SK-N-MC (cell line): ENCODE data around the gene SRBD1.

ENCODE experiments used
- DNase-seq: peaks from one replicate; pipeline ENCODE4 v3.0.0-alpha.2; 2011; ENCODE audit warnings: low read depth, low spot score
- H3K27ac ChIP-seq: fragments of 200-600 bp; sonication (generic); 2 replicates; pipeline ENCODE4 v1.5.1; 2016; ENCODE audit warnings: mixed run types
- H3K36me3 ChIP-seq: fragments of 200-600 bp; sonication (generic); 2 replicates; pipeline ENCODE4 v1.6.1; 2017; ENCODE audit warnings: antibody characterized with exemption, low read length, mixed read lengths; ENCODE audit not compliant: insufficient read depth
- H3K4me3 ChIP-seq: fragments of 200-600 bp; sonication (generic); 2 replicates; pipeline ENCODE4 v1.5.1; 2016
- H3K9ac ChIP-seq: fragments of 200-600 bp; sonication (generic); 2 replicates; pipeline ENCODE4 v1.8.0; 2017; ENCODE audit warnings: mixed run types, mixed read lengths; ENCODE audit not compliant: insufficient read length
- H3K9me3 ChIP-seq: fragments of 200-600 bp; sonication (generic); 2 replicates; pipeline ENCODE4 v1.6.1; 2017; ENCODE audit warnings: low read depth, mild to moderate bottlenecking, antibody characterized with exemption, low read length, moderate library complexity, mixed read lengths
- EZH2 ChIP-seq: fragments of 200-600 bp; sonication (generic); IDR thresholded peaks from one replicate; pipeline ENCODE4 v1.6.1; 2017; ENCODE audit warnings: antibody characterized with exemption
- FOXP2 ChIP-seq: optimal IDR thresholded peaks from 2 replicates; pipeline ENCODE3; 2011; ENCODE audit warnings: mild to moderate bottlenecking, moderate library complexity; ENCODE audit not compliant: insufficient read depth; ENCODE audit errors: extremely low read length, control extremely low read depth
- POLR2AphosphoS5 ChIP-seq: IDR thresholded peaks from 2 replicates; pipeline ENCODE4 v1.6.1; 2012; ENCODE audit warnings: mild to moderate bottlenecking, low read depth, low read length, borderline replicate concordance

Gene SRBD1

GRCh38 chr2:45494275-45494977 is 116.6 kb downstream of the SRBD1 start:
- TF ChIP-seq EZH2, result no peak
- TF ChIP-seq POLR2AphosphoS5, result no peak
- TF ChIP-seq FOXP2, result no peak
- H3K9me3 ChIP-seq, result no peaks in the 10 kb centered on the region
- no peaks in the 10 kb centered on the region for H3K36me3 ChIP-seq
- DNase-seq, result peak; percentile 39
- H3K27ac ChIP-seq, result no peak overlapping the region
- H3K9ac ChIP-seq, result no peak overlapping the region
- H3K4me3 ChIP-seq, result no peak overlapping the region

- no peak overlapping the region for H3K9ac ChIP-seq
- H3K36me3 ChIP-seq, result no peaks in the 10 kb centered on the region
- TF ChIP-seq POLR2AphosphoS5, result no peak
- TF ChIP-seq EZH2, result no peak
- TF ChIP-seq FOXP2, result no peak
These were observed 126.1 kb downstream of the SRBD1 start for GRCh38 chr2:45484965-45485364.

GRCh38 chr2:45483997-45484396 is 127.1 kb downstream of the SRBD1 start:
- TF ChIP-seq POLR2AphosphoS5 (no peak), EZH2 (no peak), FOXP2 (no peak)
- H3K4me3 ChIP-seq, result no peak overlapping the region
- H3K27ac ChIP-seq, result no peak overlapping the region
- H3K9ac ChIP-seq, result no peak overlapping the region
- no peaks in the 10 kb centered on the region for H3K36me3 ChIP-seq
- no peak for DNase-seq
- H3K9me3 ChIP-seq, result no peaks in the 10 kb centered on the region

More at GRCh38 chr2:45484965-45485364, 126.1 kb downstream of the SRBD1 start:
- Histone ChIP-seq H3K9me3 (no peaks in the 10 kb centered on the region), H3K4me3 (no peak overlapping the region), H3K27ac (no peak overlapping the region)
- no peak for DNase-seq

GRCh38 chr2:45477546-45477945 is 133.5 kb downstream of the SRBD1 start:
- Histone ChIP-seq H3K36me3 (no peaks in the 10 kb centered on the region), H3K9me3 (no peaks in the 10 kb centered on the region), H3K4me3 (no peak overlapping the region), H3K9ac (no peak overlapping the region), H3K27ac (no peak overlapping the region)
- TF ChIP-seq POLR2AphosphoS5, result no peak
- TF ChIP-seq FOXP2, result no peak
- no peak for TF ChIP-seq EZH2
- DNase-seq, result no peak

- no peak overlapping the region for H3K4me3 ChIP-seq
- TF ChIP-seq POLR2AphosphoS5 (no peak), FOXP2 (no peak), EZH2 (no peak)
- no peak overlapping the region for H3K27ac ChIP-seq
- H3K9ac ChIP-seq, result no peak overlapping the region
- H3K9me3 ChIP-seq, result no peaks in the 10 kb centered on the region
- no peaks in the 10 kb centered on the region for H3K36me3 ChIP-seq
- no peak for DNase-seq
These were observed 140.5 kb downstream of the SRBD1 start for GRCh38 chr2:45470531-45470930.

- no peaks in the 10 kb centered on the region for H3K9me3 ChIP-seq
- DNase-seq, result no peak
- no peak overlapping the region for H3K27ac ChIP-seq
- H3K36me3 ChIP-seq, result no peaks in the 10 kb centered on the region
- no peak overlapping the region for H3K4me3 ChIP-seq
- no peak for TF ChIP-seq FOXP2
- TF ChIP-seq POLR2AphosphoS5, result no peak
- TF ChIP-seq EZH2, result no peak
- no peak overlapping the region for H3K9ac ChIP-seq
These were observed 141.6 kb downstream of the SRBD1 start for GRCh38 chr2:45469314-45470099.

GRCh38 chr2:45468279-45468678 is 142.8 kb downstream of the SRBD1 start:
- Histone ChIP-seq H3K9me3 (no peaks in the 10 kb centered on the region), H3K4me3 (no peak overlapping the region), H3K36me3 (no peaks in the 10 kb centered on the region), H3K27ac (no peak overlapping the region), H3K9ac (no peak overlapping the region)
- DNase-seq, result no peak
- TF ChIP-seq FOXP2 (no peak), EZH2 (no peak), POLR2AphosphoS5 (no peak)

- Histone ChIP-seq H3K9me3 (no peaks in the 10 kb centered on the region), H3K36me3 (no peaks in the 10 kb centered on the region), H3K4me3 (no peak overlapping the region), H3K27ac (no peak overlapping the region), H3K9ac (no peak overlapping the region)
- no peak for DNase-seq
- TF ChIP-seq EZH2 (no peak), POLR2AphosphoS5 (no peak), FOXP2 (no peak)
These were observed 145.0 kb downstream of the SRBD1 start for GRCh38 chr2:45466053-45466452.

- DNase-seq, result no peak
- H3K9ac ChIP-seq, result no peak overlapping the region
- no peaks in the 10 kb centered on the region for H3K9me3 ChIP-seq
- no peak overlapping the region for H3K27ac ChIP-seq
- TF ChIP-seq EZH2 (no peak), FOXP2 (no peak), POLR2AphosphoS5 (no peak)
- no peak overlapping the region for H3K4me3 ChIP-seq
- no peaks in the 10 kb centered on the region for H3K36me3 ChIP-seq
These were observed 150.2 kb downstream of the SRBD1 start for GRCh38 chr2:45460825-45461224.
